Activated naive CD4-positive, alpha-beta T cell (primary cell): ENCODE measurements around the gene DNAJB4.
"Not testable (repeated sequence)": the region's sequence is repeated elsewhere in the genome, so short reads cannot be mapped to it uniquely, and the experiment has no call there.

Experiments used
- DNase-seq, 4 experiments: peaks; one replicate each; lab custom pipeline; 2025; lab: John Stamatoyannopoulos, UW

Gene DNAJB4

GRCh38 chr1:78064886-78065285 is 60.1 kb downstream of the DNAJB4 start:
- DNase-seq: not testable (repeated sequence)
